H9 (cell line): ENCODE data around the gene POLH. TPM values are rescaled to one million over a fixed set of nuclear protein-coding genes. Genes with fewer than 3 reads are reported as not detected.

ENCODE experiments used
- DNase-seq: peaks from one replicate; pipeline ENCODE4 v3.0.0-alpha.2; 2017
- H2AFZ ChIP-seq: one replicate; pipeline ENCODE4 v1.6.1; 2013; ENCODE audit warnings: mild to moderate bottlenecking, low read length, control low read depth, moderate library complexity
- H2AK5ac ChIP-seq: 2 replicates; pipeline ENCODE4 v1.6.1; 2013; ENCODE audit warnings: low read length, control low read depth, mixed read lengths; ENCODE audit not compliant: insufficient read length
- H2BK120ac ChIP-seq: one replicate; pipeline ENCODE4 v1.6.1; 2013; ENCODE audit warnings: low read depth, mild to moderate bottlenecking, low read length, control low read depth, inconsistent platforms; ENCODE audit not compliant: poor library complexity, severe bottlenecking
- H2BK12ac ChIP-seq: 2 replicates; pipeline ENCODE4 v1.6.1; 2013; ENCODE audit warnings: low read length, control low read depth, mixed read lengths, low read depth; ENCODE audit not compliant: insufficient read length
- H2BK15ac ChIP-seq: 2 replicates; pipeline ENCODE4 v1.6.1; 2013; ENCODE audit warnings: low read depth, low read length, control low read depth
- H2BK20ac ChIP-seq: one replicate; pipeline ENCODE4 v1.6.1; 2013; ENCODE audit warnings: low read depth, mild to moderate bottlenecking, low read length, control low read depth, inconsistent platforms; ENCODE audit not compliant: poor library complexity, severe bottlenecking
- H2BK5ac ChIP-seq: 2 replicates; pipeline ENCODE4 v1.6.1; 2013; ENCODE audit warnings: low read length, control low read depth, mixed read lengths; ENCODE audit not compliant: insufficient read length
- H3K14ac ChIP-seq: 2 replicates; pipeline ENCODE4 v1.6.1; 2013; ENCODE audit warnings: low read length, control low read depth; ENCODE audit not compliant: insufficient read depth
- H3K18ac ChIP-seq: 2 replicates; pipeline ENCODE4 v1.6.1; 2013; ENCODE audit warnings: low read depth, mild to moderate bottlenecking, mixed read lengths, low read length, control low read depth; ENCODE audit not compliant: insufficient read length
- H3K23ac ChIP-seq: 2 replicates; pipeline ENCODE4 v1.6.1; 2013; ENCODE audit warnings: low read length, control low read depth, mixed read lengths, low read depth; ENCODE audit not compliant: insufficient read length
- H3K23me2 ChIP-seq: 2 replicates; pipeline ENCODE4 v1.6.1; 2013; ENCODE audit warnings: low read depth, mild to moderate bottlenecking, mixed read lengths, low read length, control low read depth; ENCODE audit not compliant: insufficient read length, poor library complexity, severe bottlenecking
- H3K27ac ChIP-seq: 2 replicates; pipeline ENCODE4 v1.5.1; 2013; ENCODE audit warnings: low read length, control low read depth, mixed read lengths, low read depth; ENCODE audit not compliant: insufficient read length
- H3K27me3 ChIP-seq: 2 replicates; pipeline ENCODE4 v1.6.1; 2013; ENCODE audit warnings: low read length, control low read depth, inconsistent platforms; ENCODE audit not compliant: insufficient read depth
- H3K4ac ChIP-seq: 2 replicates; pipeline ENCODE4 v1.6.1; 2013; ENCODE audit warnings: low read depth, mild to moderate bottlenecking, control low read depth, inconsistent platforms, low read length, moderate library complexity
- H3K4me1 ChIP-seq: 2 replicates; pipeline ENCODE4 v1.6.1; 2013; ENCODE audit warnings: low read length, control low read depth, inconsistent platforms; ENCODE audit not compliant: insufficient read depth
- H3K4me2 ChIP-seq: 2 replicates; pipeline ENCODE4 v1.6.1; 2013; ENCODE audit warnings: low read length, control low read depth, mixed read lengths; ENCODE audit not compliant: insufficient read length, insufficient read depth
- H3K56ac ChIP-seq: 2 replicates; pipeline ENCODE4 v1.6.1; 2013; ENCODE audit warnings: low read depth, mild to moderate bottlenecking, mixed read lengths, low read length, control low read depth; ENCODE audit not compliant: insufficient read length
- H3K79me1 ChIP-seq: 2 replicates; pipeline ENCODE4 v1.6.1; 2013; ENCODE audit warnings: low read depth, mild to moderate bottlenecking, moderate library complexity, low read length, control low read depth, inconsistent platforms; ENCODE audit not compliant: insufficient read depth, poor library complexity, severe bottlenecking
- H3K79me2 ChIP-seq: 2 replicates; pipeline ENCODE4 v1.6.1; 2013; ENCODE audit warnings: low read length, control low read depth, inconsistent platforms; ENCODE audit not compliant: insufficient read depth
- H3K9ac ChIP-seq: 2 replicates; pipeline ENCODE4 v1.6.1; 2013; ENCODE audit warnings: low read length, control low read depth, mixed read lengths; ENCODE audit not compliant: insufficient read length; ENCODE audit errors: extremely low read depth
- H3K9me3 ChIP-seq: one replicate; pipeline ENCODE4 v1.6.1; 2013; ENCODE audit warnings: low read depth, low read length, inconsistent platforms; ENCODE audit not compliant: control insufficient read depth
- H3T11ph ChIP-seq: one replicate; pipeline ENCODE4 v1.6.1; 2013; ENCODE audit warnings: mild to moderate bottlenecking, low read length, control low read depth, inconsistent platforms
- H4K20me1 ChIP-seq: one replicate; pipeline ENCODE4 v1.6.1; 2013; ENCODE audit not compliant: control insufficient read depth, insufficient read length, insufficient read depth
- H4K5ac ChIP-seq: 2 replicates; pipeline ENCODE4 v1.6.1; 2013; ENCODE audit warnings: low read depth, mild to moderate bottlenecking, mixed read lengths, low read length, control low read depth; ENCODE audit not compliant: insufficient read length
- H4K8ac ChIP-seq: replicated peaks from 2 replicates; pipeline ENCODE4 v1.6.1; 2013; ENCODE audit warnings: low read length, control low read depth, mixed read lengths, low read depth; ENCODE audit not compliant: insufficient read length
- H4K91ac ChIP-seq: 2 replicates; pipeline ENCODE4 v1.6.1; 2013; ENCODE audit warnings: low read depth, mild to moderate bottlenecking, moderate library complexity, mixed read lengths, low read length, control low read depth; ENCODE audit not compliant: insufficient read length
- H3K27ac Mint-ChIP-seq, 3 experiments: 2 replicates in 2 of 3; 3 replicates in 1 of 3; pipeline ENCODE4 v1.8.0; 2020 to 2021; ENCODE audit warnings: mixed read lengths in 3 of 3, mild to moderate bottlenecking in 1 of 3, moderate library complexity in 1 of 3
- H3K27me3 Mint-ChIP-seq: 2 replicates; pipeline ENCODE4 v1.8.0; 2021; ENCODE audit warnings: low read depth, mild to moderate bottlenecking, moderate library complexity, mixed read lengths
- H3K36me3 Mint-ChIP-seq, 3 experiments: 2 replicates in 2 of 3; 3 replicates in 1 of 3; pipeline ENCODE4 v1.8.0; 2020 to 2021; ENCODE audit warnings: low read depth in 3 of 3, mixed read lengths in 3 of 3; ENCODE audit not compliant: insufficient read depth in 1 of 3
- H3K4me1 Mint-ChIP-seq, 2 experiments: 2 replicates each; pipeline ENCODE4 v1.8.0; 2020; ENCODE audit warnings: mixed read lengths in 2 of 2
- H3K4me3 Mint-ChIP-seq, 2 experiments: 2 replicates in 1 of 2; 3 replicates in 1 of 2; pipeline ENCODE4 v1.8.0; 2020 to 2021; ENCODE audit warnings: mild to moderate bottlenecking in 2 of 2, mixed read lengths in 2 of 2, moderate library complexity in 1 of 2
- H3K9me3 Mint-ChIP-seq, 2 experiments: 2 replicates in 1 of 2; 3 replicates in 1 of 2; pipeline ENCODE4 v1.8.0; 2020; ENCODE audit warnings: mild to moderate bottlenecking in 2 of 2, mixed read lengths in 2 of 2, moderate library complexity in 1 of 2
- WGBS: extraction: QIAGEN DNeasy Blood & Tissue Kit; methylation state at CpG from one replicate; pipeline ENCODE4 v1.1.7; 2013; ENCODE audit warnings: missing lambda C conversion rate, low lambda C conversion rate, mixed read lengths; ENCODE audit not compliant: insufficient read length; ENCODE audit errors: extremely low coverage; 5-methylcytosine and 5-hydroxymethylcytosine counted together
- total RNA-seq: library from RNA; stranded (reverse); gene quantifications from 2 replicates; pipeline ENCODE4 v1.2.1, GENCODE V29; 2021
- TF ChIP-seq, protein P1 (sequence below): fragments of 200-600 bp; sonication (generic); conservative IDR thresholded peaks from 3 replicates; pipeline ENCODE4 v1.8.0; 2021; ENCODE audit warnings: antibody characterized with exemption, mild to moderate bottlenecking

The POLH gene
- total RNA-seq, 1 experiment from 2014 or later, result 12.6 TPM

DNA sequence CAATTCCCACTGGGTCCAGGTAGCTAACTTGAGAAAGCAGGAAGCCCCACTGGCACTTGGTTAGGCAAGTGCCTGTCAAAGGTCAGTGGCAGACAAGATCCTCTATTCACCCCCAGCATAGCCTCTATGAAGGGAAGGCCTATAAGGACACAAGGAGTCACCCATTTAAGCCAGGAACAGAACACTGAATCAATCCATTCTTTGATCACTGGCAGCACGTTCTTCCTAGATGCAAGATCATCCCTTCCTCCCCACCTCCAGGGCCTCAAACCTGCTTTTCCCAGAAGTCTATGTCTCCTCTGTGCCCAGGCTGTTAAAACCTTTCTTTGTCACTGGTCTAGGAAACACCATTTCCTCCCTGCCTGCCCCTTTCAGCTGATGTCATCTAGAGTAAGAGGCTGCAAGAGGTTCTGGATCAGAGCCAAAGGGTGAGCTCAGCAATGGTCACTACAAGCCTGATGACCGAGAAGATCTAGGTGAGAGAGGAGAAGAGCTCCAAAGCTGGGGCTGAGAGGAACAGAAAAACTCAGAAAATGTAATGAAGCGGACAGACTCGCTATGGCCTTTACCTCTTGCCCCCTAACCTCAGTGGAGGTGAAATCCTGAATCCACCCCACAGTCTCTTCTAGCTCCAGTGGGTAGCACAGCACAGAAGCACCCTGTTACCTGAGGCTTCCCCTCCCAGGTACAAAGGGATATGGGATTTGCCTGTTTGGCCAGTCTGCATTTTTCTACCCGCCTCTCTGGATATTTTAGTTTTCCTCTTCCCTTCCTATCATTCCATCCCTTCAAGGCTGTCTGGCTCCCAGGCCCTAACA is 51.2 kb downstream of the POLH start:
- H3K9ac ChIP-seq, result no peak overlapping the region
- no peak overlapping the region for H3K4me2 ChIP-seq

More for the DNA sequence above, 51.2 kb downstream of the POLH start:
- no peaks in the 10 kb centered on the region for H3K4me1 ChIP-seq
- no peak overlapping the region for H2BK20ac ChIP-seq
- no peak overlapping the region for H3K27ac ChIP-seq
- H3K4me1 Mint-ChIP-seq, result peaks cover 18 to 19% of the 10 kb centered on the region in 2 experiments
- H3K27me3 ChIP-seq, result no peaks in the 10 kb centered on the region
- peak overlapping the region; percentile 33 to 99; a peak in 4 of 5 replicates for H3K4me3 Mint-ChIP-seq
- H3K18ac ChIP-seq, result no peak overlapping the region
- H4K20me1 ChIP-seq, result no peaks in the 10 kb centered on the region
- H2BK5ac ChIP-seq, result no peak overlapping the region
- peaks cover 37 to 58% (median 56%) of the 10 kb centered on the region in 3 experiments; a peak in 6 of 7 replicates for H3K36me3 Mint-ChIP-seq
- no peak overlapping the region for H2AFZ ChIP-seq
- H3T11ph ChIP-seq, result no peak overlapping the region
- H3K56ac ChIP-seq, result no peak overlapping the region
- no peaks in the 10 kb centered on the region for H3K9me3 ChIP-seq
- H2BK15ac ChIP-seq, result no peak overlapping the region
- H4K5ac ChIP-seq, result no peak overlapping the region
- H3K9me3 Mint-ChIP-seq, result no peaks in the 10 kb centered on the region; a peak in 1 of 5 replicates
- TF ChIP-seq, protein P1, sequence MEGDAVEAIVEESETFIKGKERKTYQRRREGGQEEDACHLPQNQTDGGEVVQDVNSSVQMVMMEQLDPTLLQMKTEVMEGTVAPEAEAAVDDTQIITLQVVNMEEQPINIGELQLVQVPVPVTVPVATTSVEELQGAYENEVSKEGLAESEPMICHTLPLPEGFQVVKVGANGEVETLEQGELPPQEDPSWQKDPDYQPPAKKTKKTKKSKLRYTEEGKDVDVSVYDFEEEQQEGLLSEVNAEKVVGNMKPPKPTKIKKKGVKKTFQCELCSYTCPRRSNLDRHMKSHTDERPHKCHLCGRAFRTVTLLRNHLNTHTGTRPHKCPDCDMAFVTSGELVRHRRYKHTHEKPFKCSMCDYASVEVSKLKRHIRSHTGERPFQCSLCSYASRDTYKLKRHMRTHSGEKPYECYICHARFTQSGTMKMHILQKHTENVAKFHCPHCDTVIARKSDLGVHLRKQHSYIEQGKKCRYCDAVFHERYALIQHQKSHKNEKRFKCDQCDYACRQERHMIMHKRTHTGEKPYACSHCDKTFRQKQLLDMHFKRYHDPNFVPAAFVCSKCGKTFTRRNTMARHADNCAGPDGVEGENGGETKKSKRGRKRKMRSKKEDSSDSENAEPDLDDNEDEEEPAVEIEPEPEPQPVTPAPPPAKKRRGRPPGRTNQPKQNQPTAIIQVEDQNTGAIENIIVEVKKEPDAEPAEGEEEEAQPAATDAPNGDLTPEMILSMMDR, result no peak
- WGBS, result no CpG with 5 or more reads among the region's 5 CpGs
- H3K23me2 ChIP-seq, result peaks cover 8% of the 10 kb centered on the region
- H3K79me2 ChIP-seq, result no peaks in the 10 kb centered on the region
- H3K27ac Mint-ChIP-seq, result peak overlapping the region; percentile 52 to 82 (median 54); a peak in 4 of 7 replicates
- H3K4ac ChIP-seq, result no peak overlapping the region
- no peaks in the 10 kb centered on the region for H3K27me3 Mint-ChIP-seq
- H3K14ac ChIP-seq, result no peak overlapping the region
- H2AK5ac ChIP-seq, result no peak overlapping the region
- peaks cover 6% of the 10 kb centered on the region for H3K79me1 ChIP-seq
- no peak overlapping the region for H4K91ac ChIP-seq
- H3K23ac ChIP-seq, result no peak overlapping the region
- H2BK12ac ChIP-seq, result no peak overlapping the region
- H4K8ac ChIP-seq, result no peak overlapping the region
- DNase-seq, result no peak
- no peak overlapping the region for H2BK120ac ChIP-seq
